ENCODE results near the gene DSP. TPM values are rescaled to one million over a fixed set of nuclear protein-coding genes. Genes with fewer than 3 reads are reported as not detected.

DSP gene
- total RNA-seq, 1 donor from 2014 or later, result 109 TPM

DNA sequence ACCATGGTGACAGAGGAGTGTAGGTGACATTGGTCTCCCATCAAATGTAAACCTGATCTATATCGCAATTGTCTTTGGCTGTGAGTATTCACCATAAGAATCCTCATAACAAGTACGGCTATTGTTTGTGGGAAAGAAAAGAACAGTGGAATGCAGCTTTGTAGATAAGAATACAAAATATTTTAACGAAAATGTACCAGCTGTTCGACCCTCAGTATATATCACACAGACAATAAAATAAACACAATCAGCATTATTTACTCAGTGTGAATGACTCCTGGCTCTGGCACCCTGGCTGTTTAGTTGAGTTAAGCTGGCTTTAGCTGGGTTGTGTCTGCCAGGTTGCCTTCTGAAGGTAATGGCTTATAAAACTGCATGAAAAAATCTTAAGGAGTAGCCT is 91.9 kb downstream of the DSP start:
- H3K27me3 Mint-ChIP-seq (ENCODE audit: unreplicated experiment), result no peaks in the 10 kb centered on the region
- no peak for DNase-seq (ENCODE audit: low spot score)
- H3K4me3 Mint-ChIP-seq (ENCODE audit: unreplicated experiment), result no peak overlapping the region
- no peaks in the 10 kb centered on the region for H3K9me3 Mint-ChIP-seq (ENCODE audit: unreplicated experiment)
- H3K36me3 Mint-ChIP-seq (ENCODE audit: low read depth, unreplicated experiment), result no peaks in the 10 kb centered on the region
- TF ChIP-seq CTCF (IDR thresholded peaks at IDR 0.05; ENCODE audit: unreplicated experiment), result no peak
- H3K4me1 Mint-ChIP-seq (ENCODE audit: unreplicated experiment), result no peaks in the 10 kb centered on the region
- H3K27ac Mint-ChIP-seq (ENCODE audit: unreplicated experiment), result no peak overlapping the region

DNA sequence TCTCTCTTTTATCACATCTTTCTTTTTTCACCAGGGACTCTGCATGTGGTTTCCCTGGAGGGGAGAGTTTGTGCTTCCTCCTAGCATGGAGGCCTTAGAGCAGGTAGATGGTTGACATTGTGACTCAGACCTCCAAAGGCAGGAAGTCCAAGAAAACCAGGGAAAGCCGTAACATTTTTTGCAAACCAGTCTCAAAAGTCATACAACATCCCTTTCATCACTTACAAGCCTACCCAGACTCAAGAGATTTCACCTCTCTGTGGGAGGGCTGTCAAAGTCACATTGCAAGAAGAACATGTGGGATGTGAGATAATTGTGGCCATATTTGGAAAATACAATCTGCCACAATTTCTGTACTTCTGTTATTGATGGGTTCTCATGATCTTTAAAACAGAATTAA is 94.7 kb downstream of the DSP start:
- no peak for TF ChIP-seq CTCF (IDR thresholded peaks at IDR 0.05; ENCODE audit: unreplicated experiment)
- no peak for DNase-seq (ENCODE audit: low spot score)
- H3K4me1 Mint-ChIP-seq (ENCODE audit: unreplicated experiment), result no peaks in the 10 kb centered on the region
- H3K4me3 Mint-ChIP-seq (ENCODE audit: unreplicated experiment), result no peak overlapping the region
- H3K27ac Mint-ChIP-seq (ENCODE audit: unreplicated experiment), result no peak overlapping the region
- no peaks in the 10 kb centered on the region for H3K36me3 Mint-ChIP-seq (ENCODE audit: low read depth, unreplicated experiment)
- no peaks in the 10 kb centered on the region for H3K9me3 Mint-ChIP-seq (ENCODE audit: unreplicated experiment)
- no peaks in the 10 kb centered on the region for H3K27me3 Mint-ChIP-seq (ENCODE audit: unreplicated experiment)

Other genes with a start within 250 kb of the DSP start
- 132 TPM for gene SSR1, start 228.5 kb upstream of the DSP start, total RNA-seq (ENCODE audit: unreplicated experiment)
- gene CAGE1, start 151.9 kb upstream of the DSP start, total RNA-seq (ENCODE audit: unreplicated experiment), result not detected
- 12.6 TPM for gene RIOK1, start 151.9 kb upstream of the DSP start, total RNA-seq (ENCODE audit: unreplicated experiment)
- 13.3 TPM for gene SNRNP48, start 48.5 kb downstream of the DSP start, total RNA-seq (ENCODE audit: unreplicated experiment)
- gene BMP6, start 184.4 kb downstream of the DSP start, total RNA-seq (ENCODE audit: unreplicated experiment), result 0.97 TPM